Measurements from ENCODE around the gene PYGO2.
"Not testable (repeated sequence)": the region's sequence is repeated elsewhere in the genome, so short reads cannot be mapped to it uniquely, and the experiment has no call there.

The PYGO2 gene

GRCh38 chr1:154999571-155000410, 38.2 kb upstream of the PYGO2 start:
- no peak for DNase-seq

- no peak for DNase-seq
Measured at GRCh38 chr1:154998818-154999570, 37.4 kb upstream of the PYGO2 start.

GRCh38 chr1:154998201-154998780, 36.7 kb upstream of the PYGO2 start:
- no peak for DNase-seq

- no peak for DNase-seq
Measured at GRCh38 chr1:154996966-154997701, 35.6 kb upstream of the PYGO2 start.

- not testable (repeated sequence) for DNase-seq
Measured at GRCh38 chr1:154995301-154995983, 33.9 kb upstream of the PYGO2 start.

GRCh38 chr1:154994591-154994990, 33.0 kb upstream of the PYGO2 start:
- DNase-seq: no peak

DNA sequence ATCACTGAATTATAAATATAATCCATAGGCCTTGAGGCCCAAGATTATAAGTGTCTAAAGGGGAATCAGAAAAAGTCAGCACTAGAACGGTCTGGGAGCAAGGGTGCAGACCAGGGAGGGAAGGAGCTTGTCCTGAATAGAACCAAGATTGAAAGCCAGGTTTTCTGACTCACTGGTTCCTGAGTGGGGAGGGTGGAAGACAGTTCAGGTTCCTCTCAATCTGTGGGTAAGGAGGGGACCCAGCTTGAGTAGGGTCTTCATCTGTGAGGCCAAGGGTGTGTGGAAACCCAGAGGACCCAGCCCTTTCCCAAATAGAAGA, 32.6 kb upstream of the PYGO2 start:
- DNase-seq: no peak

GRCh38 chr1:154993572-154994268, 32.1 kb upstream of the PYGO2 start, which contains the start of gene LENEP:
LENEP (plus strand) TSS chr1:154993586; CDS start chr1:154993608, 22 bp downstream.
- no peak for DNase-seq

GRCh38 chr1:154992721-154993571, 31.4 kb upstream of the PYGO2 start:
- DNase-seq: no peak

- no peak for DNase-seq
Measured at GRCh38 chr1:154990276-154990675, 28.7 kb upstream of the PYGO2 start.

DNA sequence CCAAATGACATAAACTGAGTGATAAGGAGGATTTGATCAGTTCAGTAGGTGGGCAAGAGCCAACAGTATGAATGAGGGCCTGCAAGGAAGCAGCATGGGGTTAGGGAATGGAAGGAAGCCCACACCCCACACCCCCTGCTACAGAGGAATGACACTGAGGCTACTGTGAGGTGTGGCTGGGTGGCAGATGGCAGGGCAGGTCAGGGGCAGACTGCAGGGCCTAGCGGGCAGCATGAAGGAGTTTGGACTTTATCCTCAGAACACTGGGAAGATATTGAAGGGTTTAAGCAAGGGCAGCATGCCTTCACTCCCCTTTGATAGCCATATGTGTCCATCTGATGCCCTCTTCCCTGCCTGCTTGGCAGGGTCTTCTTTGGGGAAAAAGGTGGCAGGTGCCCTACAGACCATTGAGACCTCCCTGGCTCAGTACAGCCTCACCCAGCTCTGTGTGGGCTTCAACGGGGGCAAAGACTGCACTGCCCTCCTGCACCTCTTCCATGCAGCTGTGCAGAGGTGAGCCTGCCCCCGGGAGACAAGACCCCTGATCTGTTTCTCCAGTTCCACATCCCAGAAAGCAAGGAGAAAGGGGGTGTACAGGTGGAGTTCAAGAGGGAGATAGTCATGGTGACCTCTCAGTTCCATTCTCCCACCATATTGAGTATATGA, 27.7 kb upstream of the PYGO2 start:
- no peak for DNase-seq

DNA sequence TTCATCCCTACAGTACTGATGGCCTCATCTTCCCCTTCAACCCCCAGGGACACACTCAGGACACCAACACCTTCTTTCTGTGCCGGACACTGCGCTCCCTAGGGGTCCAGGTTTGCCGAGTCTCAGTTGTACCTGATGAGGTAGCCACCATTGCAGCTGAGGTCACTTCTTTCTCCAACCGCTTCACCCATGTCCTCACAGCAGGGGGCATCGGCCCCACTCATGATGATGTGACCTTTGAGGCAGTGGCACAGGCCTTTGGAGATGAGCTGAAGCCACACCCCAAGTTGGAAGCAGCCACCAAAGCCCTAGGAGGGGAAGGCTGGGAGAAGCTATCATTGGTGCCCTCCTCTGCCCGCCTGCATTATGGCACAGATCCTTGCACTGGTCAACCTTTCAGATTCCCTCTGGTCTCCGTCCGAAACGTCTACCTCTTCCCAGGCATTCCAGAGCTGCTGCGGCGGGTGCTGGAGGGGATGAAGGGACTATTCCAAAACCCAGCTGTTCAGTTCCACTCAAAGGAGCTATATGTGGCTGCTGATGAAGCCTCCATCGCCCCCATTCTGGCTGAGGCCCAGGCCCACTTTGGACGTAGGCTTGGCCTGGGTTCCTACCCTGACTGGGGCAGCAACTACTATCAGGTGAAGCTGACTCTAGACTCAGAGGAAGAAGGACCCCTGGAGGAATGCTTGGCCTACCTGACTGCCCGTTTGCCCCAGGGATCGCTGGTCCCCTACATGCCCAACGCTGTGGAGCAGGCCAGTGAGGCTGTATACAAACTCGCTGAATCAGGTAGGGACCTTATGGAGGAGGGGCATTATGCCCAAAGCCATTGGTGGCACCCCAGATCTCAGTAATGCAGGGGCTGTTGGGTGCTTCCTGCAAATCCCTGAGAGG, 26.7 kb upstream of the PYGO2 start:
- DNase-seq: no peak

- no peak for DNase-seq
Measured at GRCh38 chr1:154987326-154987725, 25.7 kb upstream of the PYGO2 start.

- not testable (repeated sequence) for DNase-seq
Measured at GRCh38 chr1:154986736-154987135, 25.2 kb upstream of the PYGO2 start.

- no peak for DNase-seq
Measured at GRCh38 chr1:154983776-154984466, 22.3 kb upstream of the PYGO2 start.

DNA sequence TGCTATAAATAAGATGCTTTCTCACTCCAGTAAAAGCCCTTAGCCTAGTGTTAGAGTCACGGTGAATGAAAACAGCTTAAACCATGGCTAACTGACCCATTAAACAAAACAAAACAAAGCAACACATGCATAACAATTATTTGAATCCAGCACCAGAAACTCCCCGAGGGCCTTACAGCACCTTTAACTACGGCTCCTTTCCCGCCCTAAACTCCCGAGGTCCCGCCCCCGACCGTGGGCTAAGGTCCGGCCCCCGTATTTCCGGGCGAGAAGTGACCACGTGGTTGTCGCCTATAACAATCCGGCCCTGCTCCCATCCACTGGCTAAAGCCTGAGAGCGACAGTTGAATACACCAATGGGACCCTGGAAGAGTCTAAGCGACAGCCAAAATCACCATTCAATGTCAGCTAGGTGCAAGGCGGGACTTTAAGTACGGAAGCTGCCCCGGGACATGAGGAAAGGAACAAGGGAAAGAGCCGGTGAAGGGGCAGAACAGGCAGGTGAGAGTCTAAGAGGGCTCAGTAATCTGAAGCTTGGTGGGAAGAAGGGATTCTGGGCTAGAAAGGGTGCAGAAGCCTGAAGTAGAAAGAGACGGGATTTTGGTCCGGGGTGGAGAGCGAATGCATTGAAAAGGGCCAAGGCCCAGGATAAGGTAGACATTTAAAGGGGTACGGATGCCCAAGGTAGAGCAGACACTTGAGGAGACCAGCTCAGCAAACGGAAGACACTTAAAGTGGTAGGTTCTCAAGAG, 21.5 kb upstream of the PYGO2 start, which contains the start of gene FLAD1:
Gene FLAD1, plus strand, starts transcription at position 448 of the 752 bp plus-strand sequence. CDS start 351 bp downstream, outside the sequence.
- peak; percentile 100 for DNase-seq

GRCh38 chr1:154982341-154982740, 20.8 kb upstream of the PYGO2 start:
- DNase-seq: no peak

DNA sequence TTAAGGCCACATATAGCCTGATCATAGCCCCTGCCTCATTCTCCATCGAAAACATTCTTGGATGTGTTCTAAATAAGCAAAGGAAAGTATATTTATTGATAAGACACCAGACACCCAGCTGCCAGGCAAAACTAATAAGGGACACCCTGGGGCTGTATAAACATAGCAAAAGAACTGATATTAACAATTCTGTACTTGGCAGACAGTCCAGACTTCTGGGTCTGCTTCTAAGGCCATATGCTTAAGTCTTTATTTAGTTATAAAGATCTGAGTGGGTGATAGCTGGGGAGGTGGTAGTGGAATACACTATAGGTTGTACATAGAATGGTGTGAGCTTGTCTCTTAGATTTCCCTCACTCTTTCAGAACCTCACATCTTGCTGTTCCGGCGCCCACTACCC, 16.8 kb upstream of the PYGO2 start:
- no peak for DNase-seq

All from NCI-H187 treated with DMSO at 0.1 percent for 48 hours (cell line).